WTC11 (cell line): ENCODE measurements around the gene PLA2G4A. TPM values are rescaled to one million over a fixed set of nuclear protein-coding genes. Genes with fewer than 3 reads are reported as not detected.

Experiments used
- ATAC-seq: fragments of 200-7000 bp; cut with Tn5 transposase; 2 replicates; pipeline ENCODE4 v1.10.0; 2021; ENCODE audit warnings: mild to moderate bottlenecking, moderate library complexity
- CTCF ChIA-PET: fragments of 300-600 bp; sonication (Branson Sonifier 250); formaldehyde crosslinking; loops from one replicate; lab custom pipeline; 2021; ENCODE audit warnings: antibody characterized with exemption; lab: Charles Lee
- POLR2A ChIA-PET: fragments of 350-600 bp; sonication (Branson Sonifier 250); formaldehyde crosslinking; loops from one replicate; lab custom pipeline; 2021; ENCODE audit warnings: antibody characterized with exemption; lab: Charles Lee
- DNase-seq: peaks from one replicate; pipeline ENCODE4 v3.0.0; 2021; ENCODE audit warnings: low spot score
- H3K27ac Mint-ChIP-seq: 2 replicates; pipeline ENCODE4 v1.8.0; 2021; ENCODE audit warnings: mixed read lengths
- H3K27me3 Mint-ChIP-seq: 2 replicates; pipeline ENCODE4 v1.8.0; 2021; ENCODE audit warnings: low read depth, mild to moderate bottlenecking, moderate library complexity, mixed read lengths
- H3K36me3 Mint-ChIP-seq: 2 replicates; pipeline ENCODE4 v1.8.0; 2021; ENCODE audit warnings: mixed read lengths
- H3K4me1 Mint-ChIP-seq: 2 replicates; pipeline ENCODE4 v1.8.0; 2022; ENCODE audit warnings: mixed read lengths
- H3K4me3 Mint-ChIP-seq: 2 replicates; pipeline ENCODE4 v1.8.0; 2021; ENCODE audit warnings: mild to moderate bottlenecking, moderate library complexity, mixed read lengths
- H3K9me3 Mint-ChIP-seq: 2 replicates; pipeline ENCODE4 v1.8.0; 2021; ENCODE audit warnings: mixed read lengths
- ESRRA ChIP-seq: sonication (generic); formaldehyde crosslinking; IDR thresholded peaks from 2 replicates; pipeline ENCODE4 v1.8.1; 2022; ENCODE audit warnings: mild to moderate bottlenecking, missing genetic modification reagents, borderline replicate concordance
- FOXK1 ChIP-seq: sonication (generic); formaldehyde crosslinking; IDR thresholded peaks from 2 replicates; pipeline ENCODE4 v1.8.0; 2022; ENCODE audit warnings: mild to moderate bottlenecking, moderate library complexity, missing genetic modification reagents
- NFE2L1 ChIP-seq: sonication (generic); formaldehyde crosslinking; IDR thresholded peaks from 2 replicates; pipeline ENCODE4 v1.8.1; 2023; ENCODE audit warnings: missing genetic modification reagents
- TCF7 ChIP-seq: sonication (generic); formaldehyde crosslinking; IDR thresholded peaks from 2 replicates; pipeline ENCODE4 v1.8.0; 2022; ENCODE audit warnings: mild to moderate bottlenecking, low read depth, missing genetic modification reagents, moderate library complexity
- ZNF317 ChIP-seq: sonication (generic); formaldehyde crosslinking; IDR thresholded peaks from 2 replicates; pipeline ENCODE4 v1.8.1; 2023; ENCODE audit warnings: low read depth, mild to moderate bottlenecking, moderate library complexity, missing genetic modification reagents, borderline replicate concordance
- ZNF416 ChIP-seq: fragments of 250-450 bp; sonication (Bioruptor Pico); IDR thresholded peaks from 2 replicates; pipeline ENCODE4 v1.9.0; 2021; ENCODE audit warnings: mild to moderate bottlenecking, inconsistent platforms
- total RNA-seq: library from RNA; stranded (reverse); gene quantifications from 3 replicates; pipeline ENCODE4 v1.2.3, GENCODE V29; 2021
- TF ChIP-seq, protein P1 (sequence below): fragments of 250-450 bp; sonication (Bioruptor Pico); IDR thresholded peaks from 2 replicates; pipeline ENCODE4 v1.9.0; 2021; ENCODE audit warnings: mild to moderate bottlenecking, borderline replicate concordance
- TF ChIP-seq, protein P2 (sequence below): sonication (generic); formaldehyde crosslinking; IDR thresholded peaks from 2 replicates; pipeline ENCODE4 v1.8.0; 2023; ENCODE audit warnings: missing genetic modification reagents, mild to moderate bottlenecking, borderline replicate concordance
- TF ChIP-seq, protein P3 (sequence below): sonication (generic); formaldehyde crosslinking; IDR thresholded peaks from 2 replicates; pipeline ENCODE4 v1.8.0; 2022; ENCODE audit warnings: mild to moderate bottlenecking, missing genetic modification reagents
- TF ChIP-seq, protein P4 (sequence below): sonication (generic); formaldehyde crosslinking; IDR thresholded peaks from 2 replicates; pipeline ENCODE4 v1.8.0; 2022; ENCODE audit warnings: mild to moderate bottlenecking, missing genetic modification reagents
- TF ChIP-seq, protein P5 (sequence below): sonication (generic); formaldehyde crosslinking; IDR thresholded peaks from 2 replicates; pipeline ENCODE4 v1.8.0; 2022; ENCODE audit warnings: mild to moderate bottlenecking, missing genetic modification reagents
- TF ChIP-seq, protein P6 (sequence below): fragments of 250-450 bp; sonication (Bioruptor Pico); IDR thresholded peaks from 2 replicates; pipeline ENCODE4 v1.9.0; 2021; ENCODE audit warnings: mild to moderate bottlenecking
- TF ChIP-seq, protein P7 (sequence below): sonication (generic); formaldehyde crosslinking; IDR thresholded peaks from 2 replicates; pipeline ENCODE4 v1.8.1; 2023; ENCODE audit warnings: mild to moderate bottlenecking, missing genetic modification reagents

The PLA2G4A gene
- total RNA-seq, 1 experiment from 2014 or later = 1.3 TPM

DNA sequence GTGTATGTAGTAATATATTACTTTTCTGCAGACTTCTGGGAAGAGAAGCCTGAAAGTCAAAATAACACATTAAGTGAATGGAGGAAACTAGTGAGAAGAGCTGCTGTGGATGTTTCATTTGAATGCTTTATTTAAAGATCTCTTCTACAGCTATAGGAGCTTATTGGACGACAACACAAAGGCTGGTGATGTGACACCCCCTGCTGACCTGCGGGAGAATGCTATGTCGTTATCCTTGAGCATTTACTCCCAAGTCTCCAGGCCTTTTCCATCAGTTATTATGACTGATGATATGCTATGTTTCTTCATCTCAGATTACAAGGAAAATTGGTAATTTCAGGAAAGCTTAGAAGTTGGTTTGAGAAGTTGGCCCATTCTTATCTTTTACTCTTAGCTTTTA, 22.3 kb upstream of the PLA2G4A start (continued):
- TF ChIP-seq, protein P1, sequence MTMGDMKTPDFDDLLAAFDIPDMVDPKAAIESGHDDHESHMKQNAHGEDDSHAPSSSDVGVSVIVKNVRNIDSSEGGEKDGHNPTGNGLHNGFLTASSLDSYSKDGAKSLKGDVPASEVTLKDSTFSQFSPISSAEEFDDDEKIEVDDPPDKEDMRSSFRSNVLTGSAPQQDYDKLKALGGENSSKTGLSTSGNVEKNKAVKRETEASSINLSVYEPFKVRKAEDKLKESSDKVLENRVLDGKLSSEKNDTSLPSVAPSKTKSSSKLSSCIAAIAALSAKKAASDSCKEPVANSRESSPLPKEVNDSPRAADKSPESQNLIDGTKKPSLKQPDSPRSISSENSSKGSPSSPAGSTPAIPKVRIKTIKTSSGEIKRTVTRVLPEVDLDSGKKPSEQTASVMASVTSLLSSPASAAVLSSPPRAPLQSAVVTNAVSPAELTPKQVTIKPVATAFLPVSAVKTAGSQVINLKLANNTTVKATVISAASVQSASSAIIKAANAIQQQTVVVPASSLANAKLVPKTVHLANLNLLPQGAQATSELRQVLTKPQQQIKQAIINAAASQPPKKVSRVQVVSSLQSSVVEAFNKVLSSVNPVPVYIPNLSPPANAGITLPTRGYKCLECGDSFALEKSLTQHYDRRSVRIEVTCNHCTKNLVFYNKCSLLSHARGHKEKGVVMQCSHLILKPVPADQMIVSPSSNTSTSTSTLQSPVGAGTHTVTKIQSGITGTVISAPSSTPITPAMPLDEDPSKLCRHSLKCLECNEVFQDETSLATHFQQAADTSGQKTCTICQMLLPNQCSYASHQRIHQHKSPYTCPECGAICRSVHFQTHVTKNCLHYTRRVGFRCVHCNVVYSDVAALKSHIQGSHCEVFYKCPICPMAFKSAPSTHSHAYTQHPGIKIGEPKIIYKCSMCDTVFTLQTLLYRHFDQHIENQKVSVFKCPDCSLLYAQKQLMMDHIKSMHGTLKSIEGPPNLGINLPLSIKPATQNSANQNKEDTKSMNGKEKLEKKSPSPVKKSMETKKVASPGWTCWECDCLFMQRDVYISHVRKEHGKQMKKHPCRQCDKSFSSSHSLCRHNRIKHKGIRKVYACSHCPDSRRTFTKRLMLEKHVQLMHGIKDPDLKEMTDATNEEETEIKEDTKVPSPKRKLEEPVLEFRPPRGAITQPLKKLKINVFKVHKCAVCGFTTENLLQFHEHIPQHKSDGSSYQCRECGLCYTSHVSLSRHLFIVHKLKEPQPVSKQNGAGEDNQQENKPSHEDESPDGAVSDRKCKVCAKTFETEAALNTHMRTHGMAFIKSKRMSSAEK (CRISPR knock-in tag) = no peak
- TF ChIP-seq, all 79 proteins: peak for 0

DNA sequence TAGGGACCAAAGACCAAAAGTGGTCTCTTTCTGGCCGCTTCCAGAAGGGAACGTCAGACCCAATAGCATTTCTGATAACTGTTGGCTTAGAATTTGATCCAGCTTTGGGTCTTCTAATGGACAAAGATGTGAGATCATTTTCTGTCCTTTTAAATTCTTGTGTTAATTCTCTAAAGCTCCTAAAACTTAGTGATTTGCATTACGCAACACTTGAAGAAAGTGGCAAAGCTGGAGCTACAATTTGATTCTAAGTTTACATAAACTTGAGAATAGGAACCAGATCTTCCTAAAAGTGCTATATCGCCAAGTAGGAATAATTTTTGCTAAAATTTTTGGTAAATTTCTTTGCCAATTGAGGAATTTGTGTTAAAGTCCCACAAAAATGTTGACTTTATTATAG, 21.6 kb upstream of the PLA2G4A start:
- no peaks in the 10 kb centered on the region for H3K36me3 Mint-ChIP-seq
- TF ChIP-seq, protein P2, sequence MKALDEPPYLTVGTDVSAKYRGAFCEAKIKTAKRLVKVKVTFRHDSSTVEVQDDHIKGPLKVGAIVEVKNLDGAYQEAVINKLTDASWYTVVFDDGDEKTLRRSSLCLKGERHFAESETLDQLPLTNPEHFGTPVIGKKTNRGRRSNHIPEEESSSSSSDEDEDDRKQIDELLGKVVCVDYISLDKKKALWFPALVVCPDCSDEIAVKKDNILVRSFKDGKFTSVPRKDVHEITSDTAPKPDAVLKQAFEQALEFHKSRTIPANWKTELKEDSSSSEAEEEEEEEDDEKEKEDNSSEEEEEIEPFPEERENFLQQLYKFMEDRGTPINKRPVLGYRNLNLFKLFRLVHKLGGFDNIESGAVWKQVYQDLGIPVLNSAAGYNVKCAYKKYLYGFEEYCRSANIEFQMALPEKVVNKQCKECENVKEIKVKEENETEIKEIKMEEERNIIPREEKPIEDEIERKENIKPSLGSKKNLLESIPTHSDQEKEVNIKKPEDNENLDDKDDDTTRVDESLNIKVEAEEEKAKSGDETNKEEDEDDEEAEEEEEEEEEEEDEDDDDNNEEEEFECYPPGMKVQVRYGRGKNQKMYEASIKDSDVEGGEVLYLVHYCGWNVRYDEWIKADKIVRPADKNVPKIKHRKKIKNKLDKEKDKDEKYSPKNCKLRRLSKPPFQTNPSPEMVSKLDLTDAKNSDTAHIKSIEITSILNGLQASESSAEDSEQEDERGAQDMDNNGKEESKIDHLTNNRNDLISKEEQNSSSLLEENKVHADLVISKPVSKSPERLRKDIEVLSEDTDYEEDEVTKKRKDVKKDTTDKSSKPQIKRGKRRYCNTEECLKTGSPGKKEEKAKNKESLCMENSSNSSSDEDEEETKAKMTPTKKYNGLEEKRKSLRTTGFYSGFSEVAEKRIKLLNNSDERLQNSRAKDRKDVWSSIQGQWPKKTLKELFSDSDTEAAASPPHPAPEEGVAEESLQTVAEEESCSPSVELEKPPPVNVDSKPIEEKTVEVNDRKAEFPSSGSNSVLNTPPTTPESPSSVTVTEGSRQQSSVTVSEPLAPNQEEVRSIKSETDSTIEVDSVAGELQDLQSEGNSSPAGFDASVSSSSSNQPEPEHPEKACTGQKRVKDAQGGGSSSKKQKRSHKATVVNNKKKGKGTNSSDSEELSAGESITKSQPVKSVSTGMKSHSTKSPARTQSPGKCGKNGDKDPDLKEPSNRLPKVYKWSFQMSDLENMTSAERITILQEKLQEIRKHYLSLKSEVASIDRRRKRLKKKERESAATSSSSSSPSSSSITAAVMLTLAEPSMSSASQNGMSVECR (CRISPR knock-in tag) = no peak
- TF ChIP-seq FOXK1 = no peak
- no peak for TF ChIP-seq ZNF317 (CRISPR knock-in tag)
- TF ChIP-seq, protein P3, sequence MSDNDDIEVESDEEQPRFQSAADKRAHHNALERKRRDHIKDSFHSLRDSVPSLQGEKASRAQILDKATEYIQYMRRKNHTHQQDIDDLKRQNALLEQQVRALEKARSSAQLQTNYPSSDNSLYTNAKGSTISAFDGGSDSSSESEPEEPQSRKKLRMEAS (CRISPR knock-in tag) = no peak
- TF ChIP-seq, protein P4, sequence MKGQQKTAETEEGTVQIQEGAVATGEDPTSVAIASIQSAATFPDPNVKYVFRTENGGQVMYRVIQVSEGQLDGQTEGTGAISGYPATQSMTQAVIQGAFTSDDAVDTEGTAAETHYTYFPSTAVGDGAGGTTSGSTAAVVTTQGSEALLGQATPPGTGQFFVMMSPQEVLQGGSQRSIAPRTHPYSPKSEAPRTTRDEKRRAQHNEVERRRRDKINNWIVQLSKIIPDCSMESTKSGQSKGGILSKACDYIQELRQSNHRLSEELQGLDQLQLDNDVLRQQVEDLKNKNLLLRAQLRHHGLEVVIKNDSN = no peak
- TF ChIP-seq, protein P5, sequence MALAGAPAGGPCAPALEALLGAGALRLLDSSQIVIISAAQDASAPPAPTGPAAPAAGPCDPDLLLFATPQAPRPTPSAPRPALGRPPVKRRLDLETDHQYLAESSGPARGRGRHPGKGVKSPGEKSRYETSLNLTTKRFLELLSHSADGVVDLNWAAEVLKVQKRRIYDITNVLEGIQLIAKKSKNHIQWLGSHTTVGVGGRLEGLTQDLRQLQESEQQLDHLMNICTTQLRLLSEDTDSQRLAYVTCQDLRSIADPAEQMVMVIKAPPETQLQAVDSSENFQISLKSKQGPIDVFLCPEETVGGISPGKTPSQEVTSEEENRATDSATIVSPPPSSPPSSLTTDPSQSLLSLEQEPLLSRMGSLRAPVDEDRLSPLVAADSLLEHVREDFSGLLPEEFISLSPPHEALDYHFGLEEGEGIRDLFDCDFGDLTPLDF (CRISPR knock-in tag) = no peak
- TF ChIP-seq, all 79 proteins: peak for 0
- H3K27me3 Mint-ChIP-seq = no peaks in the 10 kb centered on the region
- ChIA-PET POLR2A (no interaction called here), CTCF (no interaction called here)
- no peak overlapping the region for H3K4me3 Mint-ChIP-seq
- H3K27ac Mint-ChIP-seq = no peak overlapping the region
- H3K4me1 Mint-ChIP-seq = peaks cover 11% of the 10 kb centered on the region
- ATAC-seq (no peak), DNase-seq (no peak)
- H3K9me3 Mint-ChIP-seq = no peaks in the 10 kb centered on the region

DNA sequence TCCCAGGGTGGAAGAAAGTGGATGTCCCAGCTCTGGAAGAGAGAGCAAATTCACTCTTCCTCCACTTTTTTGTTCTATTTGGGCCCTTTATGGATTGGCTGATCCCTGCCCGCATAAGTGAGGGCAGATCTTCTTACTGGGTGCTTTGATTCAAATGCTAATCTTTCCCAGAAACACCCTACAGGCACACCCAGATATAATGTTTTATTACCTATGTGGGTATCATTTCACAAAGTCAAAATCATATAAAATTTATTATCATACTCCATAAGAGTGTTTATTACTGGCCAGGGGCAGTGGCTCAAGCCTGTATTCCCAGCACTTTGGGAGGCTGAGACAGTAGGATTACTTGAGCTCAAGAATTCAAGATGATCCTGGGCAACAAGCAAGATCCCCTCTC, 16.9 kb upstream of the PLA2G4A start:
- TF ChIP-seq TCF7 (CRISPR knock-in tag) = no peak
- no peak for TF ChIP-seq ZNF416 (CRISPR knock-in tag)
- TF ChIP-seq ESRRA (CRISPR knock-in tag) = no peak
- no peak for TF ChIP-seq NFE2L1
- TF ChIP-seq, protein P6, sequence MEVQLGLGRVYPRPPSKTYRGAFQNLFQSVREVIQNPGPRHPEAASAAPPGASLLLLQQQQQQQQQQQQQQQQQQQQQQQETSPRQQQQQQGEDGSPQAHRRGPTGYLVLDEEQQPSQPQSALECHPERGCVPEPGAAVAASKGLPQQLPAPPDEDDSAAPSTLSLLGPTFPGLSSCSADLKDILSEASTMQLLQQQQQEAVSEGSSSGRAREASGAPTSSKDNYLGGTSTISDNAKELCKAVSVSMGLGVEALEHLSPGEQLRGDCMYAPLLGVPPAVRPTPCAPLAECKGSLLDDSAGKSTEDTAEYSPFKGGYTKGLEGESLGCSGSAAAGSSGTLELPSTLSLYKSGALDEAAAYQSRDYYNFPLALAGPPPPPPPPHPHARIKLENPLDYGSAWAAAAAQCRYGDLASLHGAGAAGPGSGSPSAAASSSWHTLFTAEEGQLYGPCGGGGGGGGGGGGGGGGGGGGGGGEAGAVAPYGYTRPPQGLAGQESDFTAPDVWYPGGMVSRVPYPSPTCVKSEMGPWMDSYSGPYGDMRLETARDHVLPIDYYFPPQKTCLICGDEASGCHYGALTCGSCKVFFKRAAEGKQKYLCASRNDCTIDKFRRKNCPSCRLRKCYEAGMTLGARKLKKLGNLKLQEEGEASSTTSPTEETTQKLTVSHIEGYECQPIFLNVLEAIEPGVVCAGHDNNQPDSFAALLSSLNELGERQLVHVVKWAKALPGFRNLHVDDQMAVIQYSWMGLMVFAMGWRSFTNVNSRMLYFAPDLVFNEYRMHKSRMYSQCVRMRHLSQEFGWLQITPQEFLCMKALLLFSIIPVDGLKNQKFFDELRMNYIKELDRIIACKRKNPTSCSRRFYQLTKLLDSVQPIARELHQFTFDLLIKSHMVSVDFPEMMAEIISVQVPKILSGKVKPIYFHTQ = no peak
- TF ChIP-seq, protein P7, sequence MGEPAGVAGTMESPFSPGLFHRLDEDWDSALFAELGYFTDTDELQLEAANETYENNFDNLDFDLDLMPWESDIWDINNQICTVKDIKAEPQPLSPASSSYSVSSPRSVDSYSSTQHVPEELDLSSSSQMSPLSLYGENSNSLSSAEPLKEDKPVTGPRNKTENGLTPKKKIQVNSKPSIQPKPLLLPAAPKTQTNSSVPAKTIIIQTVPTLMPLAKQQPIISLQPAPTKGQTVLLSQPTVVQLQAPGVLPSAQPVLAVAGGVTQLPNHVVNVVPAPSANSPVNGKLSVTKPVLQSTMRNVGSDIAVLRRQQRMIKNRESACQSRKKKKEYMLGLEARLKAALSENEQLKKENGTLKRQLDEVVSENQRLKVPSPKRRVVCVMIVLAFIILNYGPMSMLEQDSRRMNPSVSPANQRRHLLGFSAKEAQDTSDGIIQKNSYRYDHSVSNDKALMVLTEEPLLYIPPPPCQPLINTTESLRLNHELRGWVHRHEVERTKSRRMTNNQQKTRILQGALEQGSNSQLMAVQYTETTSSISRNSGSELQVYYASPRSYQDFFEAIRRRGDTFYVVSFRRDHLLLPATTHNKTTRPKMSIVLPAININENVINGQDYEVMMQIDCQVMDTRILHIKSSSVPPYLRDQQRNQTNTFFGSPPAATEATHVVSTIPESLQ (CRISPR knock-in tag) = no peak
- TF ChIP-seq, protein P3 (CRISPR knock-in tag) = no peak
- no peak for ATAC-seq
- no peak for DNase-seq
- H3K36me3 Mint-ChIP-seq = no peaks in the 10 kb centered on the region
- no peak overlapping the region for H3K4me3 Mint-ChIP-seq
- ChIA-PET POLR2A (interaction anchor here (0.6 kb wide), 1 partner anchor 272 kb away, joined by 3 read pairs; no protein-coding TSS in a partner anchor), CTCF (interaction anchor here (0.7 kb wide), 1 partner anchor 437 kb away, joined by 3 read pairs; the partner anchor contains the start of gene TPR)
- peaks cover 7% of the 10 kb centered on the region for H3K4me1 Mint-ChIP-seq
- no peaks in the 10 kb centered on the region for H3K27me3 Mint-ChIP-seq
- no peaks in the 10 kb centered on the region for H3K9me3 Mint-ChIP-seq
- H3K27ac Mint-ChIP-seq = no peak overlapping the region
